CD4-positive, alpha-beta T cell treated with Interferon alpha-2 for 1 hour (primary cell): ENCODE results near the gene LASP1.
A peak's percentile ranks its signal among the peaks of the same experiment; 100 is the strongest.

ENCODE experiments used
- DNase-seq, 2 donors: peaks; one replicate each; pipeline ENCODE4 v3.0.0-alpha.2; 2020 to 2022

The LASP1 gene

DNA sequence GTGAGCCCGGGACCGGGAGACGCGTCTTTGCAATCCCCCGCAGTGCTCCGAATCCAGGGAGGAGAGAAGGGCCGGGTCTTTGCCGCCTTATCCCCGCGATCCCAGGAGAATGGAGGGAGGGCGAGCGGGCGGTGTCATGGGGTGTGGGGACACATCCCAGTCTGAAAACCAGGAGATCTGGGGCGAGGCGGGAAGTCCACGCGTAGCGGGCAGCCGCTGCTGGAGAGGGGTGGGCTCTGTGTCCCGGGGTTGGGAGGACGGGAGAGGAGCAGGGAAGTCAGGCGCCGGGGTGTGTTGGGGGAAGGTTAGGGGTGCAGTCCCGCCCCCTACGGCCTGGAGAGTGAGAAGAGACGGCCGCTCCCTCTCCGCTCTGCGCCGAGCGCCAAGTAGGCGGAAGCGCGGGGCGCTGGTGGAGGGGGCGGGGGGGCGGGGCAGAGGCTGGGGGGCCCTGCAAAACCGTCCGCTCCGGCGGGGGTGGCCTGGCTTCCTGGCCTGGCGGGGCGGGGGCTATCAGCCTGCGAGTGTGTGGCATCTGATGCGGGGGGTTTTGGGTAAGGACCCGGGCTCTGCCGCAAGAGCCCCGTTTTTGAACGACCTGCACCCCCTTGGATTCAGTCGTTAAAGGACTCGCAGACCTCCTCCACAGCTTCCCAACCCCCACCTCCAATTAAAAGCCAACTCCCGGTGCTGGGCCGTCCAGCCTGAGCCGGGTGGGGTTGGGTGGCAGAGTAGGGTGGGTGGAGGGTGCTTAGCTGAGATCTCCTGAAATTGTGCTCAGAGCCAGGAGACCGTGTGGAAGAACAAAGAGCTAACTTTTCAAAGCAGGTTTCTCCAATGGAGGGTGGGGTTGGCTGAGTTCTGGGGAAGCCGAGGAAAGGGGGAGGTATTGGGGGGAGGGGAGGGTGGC is 654 bp downstream of the LASP1 start:
- DNase-seq: peak; percentile 63 to 74

DNA sequence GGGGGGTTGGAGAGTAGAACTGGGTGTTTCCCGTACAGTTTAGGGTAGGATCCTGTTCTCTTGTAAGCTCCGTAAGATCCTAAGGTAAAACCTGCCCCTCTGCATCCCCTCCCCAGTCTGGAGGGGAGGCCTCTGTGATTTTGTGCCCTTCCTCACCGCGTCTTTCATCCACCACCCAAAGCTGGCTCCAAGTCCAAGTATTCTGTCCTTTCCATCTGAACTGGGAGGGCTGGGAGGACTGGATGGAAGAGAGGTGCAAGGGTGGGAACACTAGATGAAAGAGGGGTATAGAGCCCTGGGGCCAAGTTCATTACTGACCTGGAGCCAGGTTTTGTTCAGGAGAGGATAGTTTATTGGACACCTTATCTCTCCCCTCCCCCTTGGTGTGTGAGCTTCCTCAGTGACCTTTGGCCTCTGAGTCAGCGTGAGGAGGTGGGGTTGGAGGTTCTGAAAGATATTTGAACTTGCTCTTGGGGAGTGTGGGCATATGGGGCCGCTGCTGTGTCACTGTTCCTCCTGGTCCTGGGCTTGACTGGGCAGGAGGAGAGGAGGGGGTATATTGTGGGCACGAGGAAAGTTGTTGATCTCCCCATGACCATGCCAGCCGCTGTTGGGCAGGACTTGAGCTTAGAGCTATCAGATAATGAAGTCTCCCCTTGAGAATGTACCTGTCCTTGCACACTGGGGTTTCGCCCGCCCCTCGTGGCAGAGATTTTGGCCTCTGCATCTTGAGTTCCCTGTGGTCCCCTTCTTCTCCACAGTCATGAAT is 1.6 kb downstream of the LASP1 start:
- DNase-seq: peak; percentile 57 to 69

DNA sequence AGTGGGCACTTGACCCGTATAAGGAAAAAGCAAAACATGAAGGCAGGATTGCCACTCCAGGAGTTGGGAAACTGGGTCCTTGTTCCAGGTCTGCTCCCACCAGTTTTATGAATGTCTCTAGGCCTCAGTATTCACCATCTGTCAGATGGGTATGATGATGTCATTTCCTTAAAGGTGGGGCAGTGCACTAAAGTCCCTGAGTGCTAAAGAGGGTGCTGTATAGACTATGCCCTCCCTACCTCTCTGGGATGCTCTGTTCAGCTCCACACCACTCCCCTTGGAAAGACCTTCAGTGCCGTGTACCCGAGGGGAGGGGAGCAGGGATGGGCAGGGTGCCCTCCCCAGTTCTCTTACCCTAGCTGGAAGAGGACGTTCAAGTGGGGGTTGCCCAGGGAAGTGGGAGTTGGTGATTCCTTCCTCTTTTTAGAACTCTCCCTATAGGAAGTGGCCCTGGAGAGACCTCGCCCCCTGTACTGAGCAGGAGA is 2.2 kb downstream of the LASP1 start:
- no peak for DNase-seq

DNA sequence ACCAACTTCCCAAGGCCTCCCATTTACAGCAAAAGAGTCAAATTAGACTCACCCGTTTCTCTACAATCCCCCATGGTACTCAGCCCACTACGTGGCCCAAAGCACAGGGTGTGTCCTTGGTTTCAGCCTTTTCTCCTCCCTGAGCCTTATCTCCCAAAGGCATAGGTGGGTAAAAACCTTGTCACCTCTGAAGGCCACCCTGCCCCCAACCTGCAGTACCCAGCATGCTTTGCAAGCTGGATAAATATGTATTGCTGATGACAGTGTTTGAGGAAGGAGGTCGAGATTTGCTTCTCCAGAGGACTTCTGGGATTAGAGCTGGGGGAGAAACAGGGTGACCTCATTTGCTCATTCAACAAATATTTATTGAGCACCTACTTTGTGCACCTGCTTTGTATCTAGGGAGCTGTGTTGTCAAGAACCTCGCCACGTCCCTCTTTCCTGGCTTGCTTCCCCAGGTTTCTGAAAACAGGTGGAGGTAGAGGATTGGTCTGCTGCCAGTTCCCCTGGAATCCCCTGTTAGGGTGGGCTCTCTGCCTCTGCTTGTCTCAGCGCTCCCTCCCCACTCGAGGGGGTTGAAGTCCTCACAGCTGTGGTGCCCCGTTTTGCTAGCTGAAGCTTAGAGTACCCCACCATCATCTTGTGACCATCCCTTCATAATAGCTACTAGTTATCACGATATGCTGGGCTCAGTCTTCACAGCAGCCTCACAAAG is 3.0 kb downstream of the LASP1 start:
- DNase-seq: no peak

DNA sequence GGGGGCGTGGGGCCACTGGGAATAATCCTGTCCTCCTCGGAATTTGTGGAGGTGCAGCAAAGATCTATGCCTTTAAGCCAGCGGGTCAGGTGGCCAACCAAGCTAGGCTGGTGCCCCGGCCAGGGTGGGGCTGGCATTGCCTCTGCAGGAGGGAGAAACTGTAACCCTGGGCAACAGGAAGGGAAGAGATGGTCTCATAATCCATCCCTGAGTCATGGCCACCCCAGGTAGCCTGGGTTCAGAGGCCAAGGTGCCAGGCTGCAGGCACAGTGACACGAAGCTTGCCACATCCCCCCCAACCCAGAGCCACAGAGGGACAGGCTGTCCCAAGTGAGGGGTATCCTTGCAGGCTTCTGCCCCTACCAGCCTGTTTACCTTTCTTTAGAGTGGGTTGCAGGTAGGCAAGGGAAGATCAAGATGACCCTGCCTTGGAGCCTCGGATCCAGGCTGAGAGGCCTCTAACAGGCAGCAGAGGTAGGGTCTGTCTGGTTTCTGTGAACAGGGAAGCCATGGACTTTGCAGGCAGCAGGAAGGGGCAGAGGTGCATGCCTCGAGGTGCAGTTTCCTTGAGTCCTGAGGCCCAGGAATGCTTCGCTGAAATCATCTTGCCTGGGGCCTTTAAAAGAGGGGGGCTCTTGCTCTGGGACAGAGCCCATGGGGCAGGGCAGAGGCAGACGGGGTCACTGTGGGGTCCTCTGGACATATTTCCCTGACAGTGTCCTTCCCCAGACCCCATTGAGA is 4.0 kb downstream of the LASP1 start:
- DNase-seq: no peak

GRCh38 chr17:38874505-38875400 is 4.9 kb downstream of the LASP1 start:
- no peak for DNase-seq

DNA sequence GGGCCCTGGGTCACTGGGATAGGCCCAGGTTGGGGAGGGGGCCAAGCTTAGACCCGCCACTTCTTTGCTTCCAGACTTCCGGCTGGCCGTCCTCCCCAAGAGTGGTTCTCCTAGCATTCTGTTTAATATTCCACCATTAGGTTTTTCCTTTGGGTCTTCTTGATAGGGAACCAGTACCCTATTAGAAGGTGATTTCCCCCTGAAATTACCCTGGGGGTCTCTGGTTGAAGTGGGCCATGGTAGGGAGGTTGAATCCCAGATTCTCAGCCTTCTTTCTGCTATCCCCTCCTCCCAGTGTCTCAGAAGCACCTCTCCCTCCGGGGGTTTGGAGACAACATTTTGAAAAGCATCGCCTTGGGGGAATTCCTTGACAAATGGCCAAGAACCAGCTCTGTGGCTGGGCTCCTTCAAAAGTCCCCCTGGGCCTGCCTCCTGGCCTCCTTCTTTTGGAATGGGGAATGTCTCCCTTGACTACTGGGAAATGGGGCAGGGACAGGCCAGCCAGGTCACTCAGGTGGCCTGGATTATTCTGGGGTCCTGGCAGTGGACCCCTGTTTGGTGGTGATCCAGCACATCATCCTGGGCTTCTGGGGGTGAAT is 5.7 kb downstream of the LASP1 start:
- no peak for DNase-seq

DNA sequence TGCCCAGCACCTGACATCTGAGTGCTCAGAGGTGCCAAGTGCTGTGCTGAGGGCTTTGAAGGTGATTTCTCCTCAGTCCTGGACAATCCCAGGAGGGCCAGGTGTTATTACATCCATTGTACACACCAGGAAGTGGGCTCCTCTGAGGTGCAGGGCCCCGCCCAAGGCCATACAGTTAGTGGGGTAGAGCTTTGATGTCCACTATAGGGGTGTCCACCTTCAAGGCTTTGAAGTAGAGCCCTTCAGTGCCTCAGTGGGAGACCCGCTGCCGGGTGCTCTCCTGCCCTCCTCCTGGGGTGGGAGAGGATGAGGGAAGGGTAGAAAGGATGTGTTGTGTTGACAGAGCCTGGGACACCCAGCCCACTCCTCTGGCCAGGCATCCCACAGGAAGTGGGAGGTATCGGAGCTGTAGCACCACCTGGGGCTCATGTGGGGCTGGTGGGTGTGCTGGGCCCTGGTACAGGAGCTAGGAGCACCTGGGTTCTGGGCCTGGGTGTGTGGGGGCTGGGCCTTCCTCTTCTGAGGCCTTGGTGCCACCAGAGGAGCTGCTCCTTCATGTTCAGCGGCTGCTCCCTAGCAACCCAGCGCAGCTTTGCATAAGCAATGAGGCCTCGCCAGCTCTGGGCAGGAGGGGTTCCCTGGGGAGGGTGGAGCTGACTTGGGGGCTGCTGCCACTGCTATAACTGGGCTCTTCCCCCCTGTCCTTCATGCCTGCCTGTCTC is 7.4 kb downstream of the LASP1 start:
- peak in 1 of 2 donors; percentile 51 for DNase-seq

GRCh38 chr17:38879878-38880665 is 10.2 kb downstream of the LASP1 start:
- DNase-seq: no peak

DNA sequence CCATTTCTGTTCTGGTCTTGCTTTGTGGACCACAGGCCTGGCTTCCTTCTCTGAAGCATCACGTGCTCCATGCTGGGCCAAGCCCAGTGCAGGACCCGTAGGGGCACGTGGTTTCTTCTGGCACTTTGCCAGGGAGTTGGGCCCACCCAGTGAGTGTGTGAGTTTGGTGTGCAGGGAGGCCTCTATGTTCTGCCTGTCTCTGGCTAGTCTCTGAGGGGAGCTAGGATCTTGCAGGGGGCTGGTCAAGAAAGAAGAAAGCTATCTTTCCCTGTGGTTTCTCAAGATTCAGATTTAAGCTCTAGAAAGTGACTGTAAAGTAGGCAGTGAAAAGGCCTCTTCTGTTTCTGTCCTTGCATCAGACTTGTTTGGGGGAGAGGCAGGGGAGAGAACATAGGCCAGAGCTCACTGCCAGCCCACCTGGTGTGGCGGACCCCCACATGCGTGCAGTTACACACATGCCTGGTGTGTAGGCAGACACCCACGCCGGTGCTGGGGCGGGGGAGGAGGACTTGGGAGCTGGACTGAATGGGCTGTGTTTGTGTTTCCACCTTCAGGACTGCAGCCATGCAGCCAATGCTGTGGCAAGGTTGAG is 11.8 kb downstream of the LASP1 start:
- peak in 1 of 2 donors; percentile 28 for DNase-seq

GRCh38 chr17:38882870-38883269 is 13.0 kb downstream of the LASP1 start:
- no peak for DNase-seq

DNA sequence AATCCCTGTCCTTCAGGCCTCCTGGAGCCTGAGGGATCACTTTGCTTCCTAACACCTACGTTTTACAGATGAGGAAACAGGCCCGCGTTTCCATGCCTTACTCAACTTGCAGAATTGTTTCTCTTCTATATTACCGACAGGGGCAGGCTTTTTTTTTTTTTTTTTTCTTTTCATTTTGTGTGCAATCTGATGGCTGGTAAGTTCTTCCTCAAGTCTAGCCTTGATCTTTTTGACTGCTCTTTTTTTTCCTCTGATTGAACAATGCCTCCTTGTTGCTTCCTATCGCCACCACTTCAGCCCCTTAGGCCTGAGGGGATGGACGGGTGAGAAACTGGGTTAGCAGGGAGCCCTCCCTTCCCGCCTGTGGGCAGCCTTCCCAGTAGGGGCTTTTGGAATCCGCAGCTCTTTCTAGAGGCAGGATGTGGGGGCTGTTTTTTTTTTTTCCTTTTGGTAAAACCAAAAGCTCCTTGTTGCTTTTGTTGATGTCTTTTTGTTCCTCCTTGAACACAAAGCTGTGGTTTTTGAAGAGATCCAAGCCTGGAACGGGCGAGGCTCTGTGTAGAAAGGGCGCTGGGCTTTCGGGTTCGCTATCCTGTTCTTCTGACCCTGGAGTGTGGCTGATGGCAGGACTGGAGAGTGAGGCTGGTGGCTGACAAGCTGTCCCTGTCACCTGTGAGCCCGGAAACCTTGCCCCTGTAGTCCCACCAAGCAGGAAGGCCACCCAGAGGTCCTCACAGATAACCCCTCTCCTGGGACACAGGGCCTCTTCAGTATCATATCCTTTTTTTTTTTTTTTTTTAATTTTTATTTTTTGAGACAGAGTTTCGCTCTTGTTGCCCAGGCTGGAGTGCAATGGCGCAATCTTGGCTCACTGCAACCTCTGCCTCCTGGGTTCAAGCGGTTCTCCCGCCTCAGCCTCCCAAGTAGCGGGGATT is 14.0 kb downstream of the LASP1 start:
- DNase-seq: no peak

DNA sequence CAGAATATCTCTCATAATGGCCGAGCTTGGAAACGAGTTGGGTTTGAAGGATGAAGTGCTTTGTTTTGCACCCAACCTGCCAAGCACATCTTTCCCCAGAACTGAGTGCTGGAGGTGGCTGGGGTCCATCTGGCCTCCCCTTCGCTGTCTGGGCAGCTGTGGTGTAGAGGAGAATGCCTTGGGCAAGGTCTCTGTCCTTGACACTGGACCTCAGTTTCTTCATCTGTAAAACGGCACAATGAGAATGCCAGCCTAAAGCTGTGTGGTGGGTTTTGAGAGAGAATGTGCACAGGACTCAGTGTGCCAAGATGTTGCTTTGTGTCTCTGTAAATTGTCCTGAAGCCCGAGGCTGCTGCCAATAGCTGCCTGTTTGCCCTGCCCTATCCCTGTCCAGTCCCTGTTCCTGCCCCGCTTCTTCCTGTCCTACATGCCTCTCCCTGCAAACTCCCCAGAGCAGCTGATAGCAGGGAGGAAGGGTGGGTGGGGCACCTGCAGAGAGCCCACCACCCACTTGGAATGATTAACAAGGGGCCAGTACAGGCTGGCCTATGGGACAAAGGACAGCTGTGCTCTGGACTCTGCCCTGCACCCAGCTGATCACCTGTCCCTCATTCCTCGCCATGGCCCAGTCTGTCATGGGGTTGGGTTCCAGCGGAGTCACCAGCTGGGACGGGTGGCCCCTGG is 15.3 kb downstream of the LASP1 start:
- no peak for DNase-seq

DNA sequence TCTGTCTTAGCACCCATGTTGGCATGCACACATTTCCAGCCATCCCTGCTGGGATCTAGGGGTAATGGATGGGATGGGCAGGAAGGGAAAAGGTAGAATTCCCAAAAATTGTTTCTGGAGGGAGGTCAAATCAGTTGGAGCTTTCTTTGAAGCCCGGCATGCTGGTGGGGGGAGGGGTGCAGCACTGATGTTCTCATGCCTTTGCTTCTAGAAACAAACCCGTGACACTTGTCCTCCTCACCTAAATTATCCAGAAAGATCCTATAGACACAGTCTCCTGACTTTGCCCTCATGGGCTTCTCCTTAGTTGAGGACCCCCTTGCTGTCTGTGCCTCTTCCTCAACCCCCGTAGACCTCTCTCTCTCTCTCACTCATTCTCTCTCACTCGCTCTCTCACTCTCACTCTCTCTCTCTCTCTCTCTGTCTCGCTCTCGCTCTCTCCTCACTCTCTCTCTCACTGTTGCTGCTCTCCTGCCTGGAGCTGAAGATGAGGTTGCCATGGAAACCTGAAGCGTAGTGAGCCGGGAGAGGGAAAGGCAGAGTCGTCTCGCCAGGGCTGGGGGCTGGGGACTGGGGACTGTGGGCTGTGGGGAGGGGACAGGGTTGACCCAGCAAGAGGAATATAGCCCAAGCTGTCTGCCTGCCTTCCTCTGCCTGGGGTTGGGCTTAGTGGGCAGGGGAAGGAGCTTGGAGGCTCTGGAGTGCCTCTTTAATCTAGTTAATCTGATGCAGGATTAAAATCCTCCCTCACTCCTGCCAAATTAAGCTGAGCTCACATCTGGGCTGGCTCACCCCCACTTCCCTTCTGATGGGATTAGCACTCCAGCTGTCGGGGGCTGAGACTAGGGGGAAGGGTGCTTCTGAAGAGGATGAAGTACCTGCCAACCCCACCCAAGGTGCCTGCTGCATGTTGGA is 16.1 kb downstream of the LASP1 start:
- no peak for DNase-seq

DNA sequence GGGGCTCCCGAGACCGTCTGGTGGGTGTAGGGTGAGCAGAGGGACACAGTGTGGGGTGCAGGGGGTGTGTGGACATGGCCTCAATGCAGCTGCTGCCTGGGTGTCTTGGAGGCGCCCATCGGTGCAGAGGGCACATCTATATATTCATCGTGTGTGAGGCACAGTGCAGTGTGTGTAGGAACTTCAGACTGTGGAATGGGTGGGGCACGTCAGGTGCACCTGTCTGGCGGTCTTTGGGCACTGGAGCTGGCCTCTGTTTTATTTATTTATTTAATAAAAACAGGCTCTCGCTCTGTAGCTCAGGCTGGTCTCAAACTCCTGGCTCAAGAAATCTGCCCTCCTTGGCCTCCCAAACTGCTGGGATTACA is 16.8 kb downstream of the LASP1 start:
- DNase-seq: no peak

DNA sequence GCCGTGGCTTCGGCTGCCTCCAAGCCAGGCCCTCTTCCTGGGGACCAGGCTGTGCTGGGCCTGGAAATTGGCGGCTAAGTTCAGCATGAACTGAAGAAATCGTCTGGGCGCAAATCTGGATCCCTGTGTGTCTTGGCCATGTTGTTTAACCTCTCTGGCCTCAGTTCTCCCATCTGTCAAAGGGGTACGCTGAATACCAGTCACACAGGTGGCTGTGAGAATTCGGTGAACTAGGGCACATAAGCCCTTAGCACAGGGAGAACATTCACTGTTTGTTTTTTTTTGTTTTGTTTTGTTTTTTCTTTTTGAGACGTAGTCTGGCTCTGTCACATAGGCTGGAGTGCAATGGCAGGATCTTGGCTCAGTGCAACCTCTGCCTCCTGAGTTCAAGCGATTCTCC is 19.0 kb downstream of the LASP1 start:
- DNase-seq: no peak
